ENCODE measurements around the gene OR2T1.
"Not testable (repeated sequence)": the region's sequence is repeated elsewhere in the genome, so short reads cannot be mapped to it uniquely, and the experiment has no call there.

OR2T1 gene, protein sequence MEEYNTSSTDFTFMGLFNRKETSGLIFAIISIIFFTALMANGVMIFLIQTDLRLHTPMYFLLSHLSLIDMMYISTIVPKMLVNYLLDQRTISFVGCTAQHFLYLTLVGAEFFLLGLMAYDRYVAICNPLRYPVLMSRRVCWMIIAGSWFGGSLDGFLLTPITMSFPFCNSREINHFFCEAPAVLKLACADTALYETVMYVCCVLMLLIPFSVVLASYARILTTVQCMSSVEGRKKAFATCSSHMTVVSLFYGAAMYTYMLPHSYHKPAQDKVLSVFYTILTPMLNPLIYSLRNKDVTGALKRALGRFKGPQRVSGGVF
- total RNA-seq = 0 to 0.05 (median 0) reads per million in 18 experiments

DNA sequence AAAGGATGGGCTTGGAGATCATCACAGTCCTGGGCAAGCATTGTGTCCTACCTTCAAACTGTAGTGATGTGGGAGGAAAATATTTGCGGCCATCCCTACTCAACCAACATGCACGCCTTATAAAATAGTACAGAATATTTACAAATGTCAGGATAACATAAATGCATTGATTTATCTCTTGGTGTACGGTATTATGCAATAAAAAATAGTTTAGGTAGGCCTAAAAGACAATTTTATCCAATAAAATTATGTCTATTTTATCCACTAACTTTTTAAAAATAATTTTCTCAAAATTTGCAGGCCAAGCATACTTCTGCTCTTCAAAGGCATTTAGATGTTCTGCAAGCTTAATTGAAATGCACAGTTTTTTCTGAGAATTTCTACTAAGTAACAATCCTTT is at the start of gene OR2T1:
TSS of gene OR2T1 (plus strand) at position 301 of the 400 bp plus-strand sequence. CDS start 3,100 bp downstream, outside the sequence.
- no peak for DNase-seq

DNA sequence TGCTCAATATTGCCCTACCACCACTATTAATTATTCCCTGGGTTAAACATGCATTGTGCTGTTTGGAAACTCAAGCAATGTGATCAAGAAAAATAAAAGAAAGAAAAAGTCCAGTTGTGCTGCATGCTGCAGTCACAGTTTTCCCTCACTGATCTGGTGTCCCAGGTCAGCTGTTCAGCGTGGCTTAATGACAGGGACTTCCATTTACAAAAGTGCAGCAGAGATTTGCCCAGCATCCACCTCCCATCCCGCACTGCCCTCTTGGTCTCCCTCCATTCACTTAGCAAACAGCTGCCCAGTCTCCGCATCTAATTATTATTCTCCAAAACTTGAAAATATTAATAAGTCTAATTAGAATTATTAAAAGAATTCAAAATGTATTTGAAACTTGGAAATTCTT is 43.4 kb upstream of the OR2T1 start:
- DNase-seq = no peak

DNA sequence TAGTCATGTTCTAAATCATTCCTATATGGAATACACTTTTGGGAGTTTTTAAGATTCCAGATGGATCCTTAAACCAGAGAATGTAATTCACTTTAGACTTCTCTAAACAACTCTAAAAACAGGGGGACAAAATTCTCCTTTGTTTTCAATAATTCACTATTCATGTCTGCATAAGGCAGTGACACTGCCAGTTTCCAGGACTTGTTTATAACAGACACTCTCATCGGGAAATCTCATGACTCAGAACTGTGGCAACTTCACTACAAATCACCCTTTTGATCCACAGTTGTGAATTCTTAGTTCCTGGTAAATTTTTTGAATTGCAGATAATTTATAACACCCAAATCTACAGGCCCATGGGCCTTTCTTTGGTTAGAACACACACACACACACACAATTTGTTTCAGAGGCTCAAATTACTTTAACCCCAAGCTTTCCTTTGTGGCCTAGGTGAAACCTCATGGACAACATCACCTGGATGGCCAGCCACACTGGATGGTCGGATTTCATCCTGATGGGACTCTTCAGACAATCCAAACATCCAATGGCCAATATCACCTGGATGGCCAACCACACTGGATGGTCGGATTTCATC is 41.6 kb upstream of the OR2T1 start, which contains the start of gene OR2T4:
TSS of gene OR2T4 (plus strand) at position 545 of the 595 bp plus-strand sequence. CDS start at position 545, 0 bp downstream.
- DNase-seq = no peak

DNA sequence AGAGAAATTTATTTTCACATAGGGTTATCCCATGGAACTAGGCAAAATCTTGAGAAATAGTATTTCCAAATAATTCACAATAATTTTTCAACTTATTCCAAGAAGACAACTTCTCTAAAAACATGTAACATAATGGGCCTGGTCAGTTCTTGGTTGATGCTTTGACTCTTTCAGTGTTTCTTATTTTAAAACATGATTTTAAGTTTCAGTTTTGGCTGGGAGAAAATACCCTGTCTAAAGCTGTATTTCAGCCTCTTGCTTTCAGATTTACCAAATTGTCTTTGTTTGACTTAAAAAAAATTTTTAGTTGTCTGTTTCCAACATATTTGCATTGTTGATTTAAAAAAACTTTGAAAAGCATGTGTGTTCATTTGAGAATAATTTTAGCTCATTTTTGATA is 36.2 kb upstream of the OR2T1 start:
- no peak for DNase-seq

DNA sequence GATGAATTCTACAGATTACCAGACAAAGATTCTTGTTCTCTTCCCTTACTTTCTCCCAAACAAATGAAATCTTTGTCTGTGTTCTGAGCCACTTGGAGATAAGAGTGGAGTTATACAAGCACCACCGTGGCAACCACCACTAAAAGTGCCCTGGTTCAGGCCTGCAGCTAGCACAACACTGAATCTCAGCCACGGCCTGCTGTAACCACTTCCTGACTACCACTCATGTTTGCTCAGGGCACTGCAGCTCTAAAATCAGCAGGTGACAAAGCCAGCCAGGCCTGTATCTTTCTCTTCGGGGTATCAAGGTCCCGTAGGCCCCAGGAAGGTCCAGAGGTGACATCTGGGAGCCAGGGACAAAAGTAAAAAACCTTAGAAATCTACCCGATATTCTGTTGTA is 30.5 kb upstream of the OR2T1 start:
- no peak for DNase-seq

DNA sequence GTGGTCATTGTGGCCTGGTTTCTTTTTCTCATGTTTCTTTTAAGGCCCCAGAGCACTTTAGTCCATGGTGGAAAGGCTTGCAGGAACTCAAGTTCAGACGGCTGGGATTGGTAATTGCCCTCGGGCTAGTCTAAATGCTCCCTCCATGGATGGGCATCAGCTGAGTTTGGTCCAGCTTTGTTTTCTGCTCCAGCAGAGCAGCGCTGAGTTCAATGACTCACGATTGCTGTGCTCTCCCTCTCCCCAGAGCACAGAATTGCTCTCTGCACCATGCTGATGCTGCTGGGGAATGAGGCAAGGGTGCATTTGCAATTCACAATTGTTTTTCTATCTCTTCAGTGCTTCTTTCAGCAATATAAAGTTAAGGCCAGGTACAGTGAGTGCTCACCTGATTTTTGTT is 29.1 kb upstream of the OR2T1 start:
- DNase-seq = no peak

DNA sequence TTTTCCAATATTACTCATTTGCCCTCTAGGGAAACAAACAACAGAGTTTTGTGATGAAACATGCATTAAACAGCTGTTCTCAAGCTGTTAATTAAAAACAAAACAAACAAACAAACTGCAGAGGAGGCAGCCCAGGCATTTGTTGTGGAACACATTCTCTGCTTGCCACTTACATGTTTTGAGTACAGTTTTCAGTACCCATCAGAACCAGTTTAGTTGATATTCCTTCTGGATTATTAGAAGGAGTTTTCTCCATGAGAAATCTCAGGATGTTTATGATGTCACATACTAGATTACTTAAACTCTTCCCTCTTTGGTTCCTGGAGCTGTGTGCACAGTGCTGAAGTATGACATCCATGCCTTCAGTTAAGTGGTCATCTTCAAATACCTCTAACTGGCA is 27.4 kb upstream of the OR2T1 start, which contains the start of gene OR2T6:
TSS of gene OR2T6 (plus strand) at position 301 of the 400 bp plus-strand sequence. CDS start 11,863 bp downstream, outside the sequence.
- DNase-seq = no peak

DNA sequence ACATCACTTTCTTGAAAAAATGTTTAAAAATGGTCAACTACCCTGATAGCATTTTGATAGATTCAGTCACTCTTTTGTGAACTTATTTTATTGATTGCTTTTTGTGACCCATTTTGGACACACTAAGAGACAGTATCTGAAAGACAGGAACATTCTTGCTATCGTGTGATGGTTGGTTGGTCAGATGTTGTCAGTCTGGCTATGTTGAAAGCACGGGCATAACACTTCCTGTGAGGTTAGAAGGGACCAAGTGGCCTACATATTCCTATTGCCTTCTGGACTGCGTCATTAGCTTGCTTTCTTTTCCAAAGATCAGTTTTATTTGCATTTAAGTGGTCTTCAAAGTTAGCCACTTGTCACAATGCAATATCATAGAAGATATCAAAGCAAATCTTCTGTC is 25.9 kb upstream of the OR2T1 start:
- DNase-seq = no peak

DNA sequence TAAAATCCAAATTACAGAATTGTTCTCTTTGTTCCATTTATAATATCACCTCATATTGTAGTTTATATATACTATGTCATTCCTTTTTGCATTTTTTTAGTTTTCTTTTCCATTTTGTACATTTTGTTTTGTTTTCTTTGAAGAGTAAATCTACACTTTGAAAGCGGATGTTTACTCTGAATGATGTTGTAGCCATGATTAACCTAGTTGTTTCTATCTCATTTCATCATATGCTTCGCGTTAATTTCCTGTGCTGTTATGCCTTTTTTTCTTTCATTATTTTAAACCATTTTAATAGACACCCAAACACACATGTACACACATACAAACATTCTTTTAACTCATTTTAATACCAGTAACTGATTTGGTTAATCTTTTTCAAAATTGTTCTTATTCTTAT is 22.0 kb upstream of the OR2T1 start:
- DNase-seq = no peak

DNA sequence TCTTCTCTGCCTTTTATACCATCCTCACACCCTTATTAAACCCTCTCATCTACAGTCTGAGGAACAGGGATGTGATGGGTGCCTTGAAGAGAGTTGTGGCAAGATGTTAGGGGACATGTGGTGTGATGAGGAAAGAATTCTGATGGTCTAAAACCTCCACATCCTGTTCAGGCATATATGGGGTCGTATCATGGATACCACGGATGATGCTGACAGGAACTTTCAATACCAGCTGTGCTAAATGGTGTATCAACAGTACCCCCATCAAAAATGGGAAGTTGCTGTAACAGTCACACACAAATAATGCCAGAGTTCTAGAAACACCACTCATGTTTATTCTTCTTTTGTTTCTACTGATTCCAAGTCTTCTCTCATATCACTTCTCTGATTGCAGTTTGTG is 14.4 kb upstream of the OR2T1 start:
- DNase-seq = no peak

DNA sequence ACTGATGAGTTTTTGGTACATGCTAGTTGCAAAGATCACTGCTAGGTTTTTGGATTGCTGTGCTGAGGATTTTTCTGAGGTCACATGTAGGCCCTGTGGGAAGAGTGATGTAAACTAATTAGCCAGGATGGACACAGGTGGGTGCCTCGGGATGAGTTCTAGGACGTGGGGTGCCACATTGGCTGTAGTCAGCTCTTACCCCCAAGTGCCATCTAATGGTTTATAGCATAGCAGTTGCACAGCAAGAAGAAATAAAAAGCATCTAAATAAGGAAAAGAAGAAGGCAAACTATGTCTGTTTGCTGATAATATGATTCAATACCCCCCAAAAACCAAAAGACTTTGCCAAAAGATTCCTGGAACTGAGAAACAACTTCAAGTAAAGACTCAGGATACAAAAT is 9.8 kb upstream of the OR2T1 start:
- DNase-seq = no peak

DNA sequence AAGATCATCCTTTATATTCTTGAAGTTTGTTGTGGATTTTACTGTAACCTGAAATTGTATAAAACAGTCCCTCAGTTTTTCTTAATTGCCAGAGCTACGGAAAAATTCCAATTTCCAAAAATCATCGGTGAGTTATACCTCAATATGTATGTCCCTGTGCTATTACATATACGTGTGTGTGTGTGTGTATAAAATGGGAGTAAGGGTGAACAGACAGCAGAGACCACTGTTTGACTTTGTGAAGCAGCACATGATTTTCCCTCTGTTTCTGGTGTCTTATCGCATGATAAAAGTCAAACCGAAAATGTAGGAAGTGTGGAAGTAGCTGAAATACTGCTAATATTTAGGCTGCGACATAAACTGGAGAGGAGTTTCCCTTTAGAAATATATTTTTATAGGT is 1.2 kb downstream of the OR2T1 start:
- no peak for DNase-seq

DNA sequence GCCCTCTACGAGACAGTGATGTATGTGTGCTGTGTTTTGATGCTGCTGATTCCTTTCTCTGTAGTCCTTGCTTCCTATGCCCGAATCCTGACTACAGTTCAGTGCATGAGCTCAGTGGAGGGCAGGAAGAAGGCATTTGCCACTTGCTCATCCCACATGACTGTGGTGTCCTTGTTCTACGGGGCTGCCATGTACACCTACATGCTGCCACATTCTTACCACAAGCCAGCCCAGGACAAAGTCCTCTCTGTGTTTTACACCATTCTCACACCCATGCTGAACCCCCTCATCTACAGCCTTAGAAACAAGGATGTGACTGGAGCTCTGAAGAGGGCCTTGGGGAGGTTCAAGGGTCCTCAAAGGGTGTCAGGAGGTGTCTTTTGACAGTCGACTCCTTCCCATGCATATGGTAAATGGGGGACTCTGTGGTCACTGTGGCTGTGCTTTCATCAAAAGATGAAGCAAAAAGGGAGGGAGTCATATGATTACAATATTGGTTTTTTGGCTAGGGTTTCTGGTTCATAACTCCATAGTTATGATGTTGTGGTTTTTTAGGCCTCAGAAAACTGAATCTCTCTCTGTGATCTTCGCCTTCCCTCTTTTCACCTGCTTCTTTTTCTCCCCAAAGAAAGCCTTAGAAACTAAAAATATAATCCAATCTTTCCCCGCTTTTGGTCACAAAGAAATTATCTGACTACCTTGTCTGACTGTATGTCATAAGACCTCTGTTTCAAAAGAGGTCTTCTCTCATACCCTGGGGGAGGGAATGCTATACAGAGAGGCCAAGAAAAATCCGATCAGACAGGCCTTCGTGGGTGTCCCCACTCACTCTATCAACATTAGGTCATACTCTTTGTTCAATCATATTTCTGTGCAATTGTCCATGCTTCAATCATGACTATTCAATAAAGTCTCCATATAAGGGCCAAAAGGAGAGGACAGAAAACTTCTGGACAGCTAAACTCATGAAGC is 4.2 kb downstream of the OR2T1 start:
- no peak for DNase-seq

DNA sequence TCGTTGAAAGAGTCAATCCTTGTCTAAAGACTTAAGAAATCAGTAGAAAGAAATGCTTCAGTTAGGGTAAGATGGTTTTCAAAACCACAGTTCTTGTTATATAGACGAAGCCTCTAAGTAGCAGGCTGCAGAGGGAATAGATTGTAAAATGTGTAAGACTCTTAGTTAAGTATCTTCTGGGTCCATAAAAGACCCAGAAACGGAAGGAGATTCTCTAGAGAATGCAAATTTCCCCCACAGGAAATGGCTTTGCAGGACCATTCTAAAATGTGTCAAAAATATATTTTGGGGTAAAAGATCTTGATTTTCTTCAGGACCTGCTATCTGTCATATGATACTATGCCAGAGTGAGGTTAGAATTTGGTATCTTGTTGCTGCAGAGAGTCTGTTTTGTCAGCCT is 13.4 kb downstream of the OR2T1 start:
- DNase-seq = no peak

DNA sequence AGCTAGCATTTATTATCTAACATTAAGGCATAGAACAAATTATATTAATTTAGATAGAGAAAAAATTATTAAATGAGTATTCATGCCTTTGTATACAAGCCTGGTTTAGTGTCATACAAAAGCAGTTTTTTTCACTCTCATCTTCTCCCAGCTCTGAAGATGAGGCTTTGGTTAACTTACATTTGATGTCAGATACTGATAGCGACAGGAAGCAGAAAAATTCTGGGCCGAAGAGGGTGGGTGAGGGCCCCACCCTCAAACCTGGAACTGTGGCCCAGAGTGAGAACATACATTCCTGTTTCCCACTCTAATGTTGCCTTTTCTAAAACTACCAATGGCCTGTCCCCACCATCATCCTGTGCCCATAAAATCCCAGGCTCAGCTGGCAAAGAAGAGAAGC is 15.0 kb downstream of the OR2T1 start:
- no peak for DNase-seq

DNA sequence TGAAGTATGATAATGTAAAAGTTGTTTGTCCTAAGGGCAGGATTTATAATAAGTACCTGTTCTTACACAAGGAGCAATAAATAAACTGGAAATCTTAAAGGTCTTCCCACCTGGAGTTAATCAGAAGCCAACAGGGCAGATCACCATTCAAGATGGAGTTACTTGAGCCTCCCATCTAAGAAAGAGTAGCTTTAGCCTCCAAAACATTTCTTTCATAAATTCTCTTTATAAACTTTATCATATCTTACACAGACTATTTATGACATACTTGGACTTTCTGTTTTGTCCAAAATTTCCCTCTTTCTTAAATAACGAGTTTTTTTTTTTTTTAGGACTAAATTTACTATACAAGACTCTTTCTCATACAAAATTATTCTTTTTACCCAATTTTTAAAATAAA is 18.5 kb downstream of the OR2T1 start:
- DNase-seq = no peak

DNA sequence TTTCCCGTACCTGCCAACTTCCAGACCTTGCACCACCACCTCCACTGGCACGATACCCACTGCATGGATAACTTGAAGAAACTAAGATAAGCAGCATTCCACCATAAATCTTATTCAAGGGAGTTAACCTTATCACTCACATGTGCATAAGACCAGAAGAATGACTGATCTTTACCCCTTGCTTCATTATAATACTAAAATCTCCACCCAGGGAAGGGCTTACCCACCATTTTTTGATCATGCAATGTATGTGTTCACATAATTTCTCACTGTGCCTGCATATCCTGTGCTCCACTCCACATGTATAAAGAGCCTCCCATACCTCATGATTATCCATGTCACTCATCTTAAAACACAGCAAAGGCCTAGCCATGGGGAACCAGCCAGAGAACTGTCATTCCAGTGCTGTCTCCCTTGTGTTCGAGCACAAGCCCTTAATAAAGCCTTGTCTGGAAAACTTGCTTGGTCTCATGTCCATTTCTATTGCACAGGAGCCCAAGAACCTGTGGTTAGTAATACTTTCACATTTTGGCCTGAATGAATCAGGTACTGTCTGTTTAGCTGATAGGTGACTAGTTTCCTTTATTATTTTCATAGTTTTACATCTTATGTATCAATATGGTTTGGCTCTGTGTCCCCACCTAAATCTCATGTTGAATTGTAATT is 24.8 kb downstream of the OR2T1 start:
- not testable (repeated sequence) for DNase-seq

DNA sequence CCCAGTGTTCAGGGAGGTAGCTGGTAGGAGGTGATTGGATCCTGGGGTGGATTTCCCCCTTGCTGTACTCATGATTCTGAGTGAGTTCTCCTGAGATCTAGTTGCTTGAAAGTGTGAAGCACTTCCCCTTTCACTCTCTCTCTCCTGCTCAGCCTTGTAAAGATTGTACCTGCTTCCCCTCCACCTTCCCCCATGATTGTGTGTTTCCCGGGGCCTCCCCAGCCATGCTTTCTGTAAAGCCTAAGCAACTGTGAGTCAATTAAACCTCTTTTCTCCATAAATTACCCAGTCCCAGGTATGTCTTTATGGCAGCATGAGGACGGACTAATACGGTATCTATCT is 25.3 kb downstream of the OR2T1 start:
- not testable (repeated sequence) for DNase-seq

DNA sequence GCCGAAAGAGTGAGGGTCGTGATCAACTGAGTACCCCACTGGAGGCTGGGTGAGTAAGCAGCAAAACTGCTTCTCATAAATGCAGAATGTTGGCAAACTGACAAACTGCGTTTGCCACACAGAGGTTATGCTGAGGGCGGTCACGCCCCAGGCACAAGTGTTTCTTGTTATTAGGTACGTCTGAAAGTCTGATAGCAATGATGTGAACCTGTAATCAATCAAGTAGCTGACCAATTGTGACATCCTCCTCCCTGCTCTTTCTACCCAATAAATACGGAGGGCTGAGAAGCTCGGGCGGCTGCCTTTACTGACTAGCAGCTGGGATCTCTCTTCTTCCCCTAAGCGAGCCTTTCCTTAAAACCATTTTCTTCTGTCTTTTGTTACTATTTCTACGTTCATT is 28.8 kb downstream of the OR2T1 start:
- DNase-seq = not testable (repeated sequence)

DNA sequence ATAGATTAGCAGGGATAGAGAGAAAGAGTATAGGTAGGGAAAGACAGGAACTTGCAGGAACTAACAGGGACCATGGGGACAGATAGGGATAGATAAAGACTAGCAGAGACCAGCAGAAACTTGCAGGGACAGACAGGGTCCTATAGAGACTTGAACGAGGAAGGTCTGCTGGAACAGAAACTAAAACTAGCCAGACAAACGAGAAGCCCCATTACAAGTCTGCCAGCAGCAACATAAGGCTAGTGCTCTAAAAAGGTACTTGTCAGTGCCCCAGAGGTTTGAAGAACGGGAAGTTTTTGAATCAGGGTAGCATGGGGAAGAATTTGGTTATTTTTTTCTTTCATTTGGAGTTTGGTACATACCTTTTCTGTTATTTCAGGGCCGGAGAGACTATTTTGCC is 29.4 kb downstream of the OR2T1 start:
- DNase-seq = not testable (repeated sequence)

DNA sequence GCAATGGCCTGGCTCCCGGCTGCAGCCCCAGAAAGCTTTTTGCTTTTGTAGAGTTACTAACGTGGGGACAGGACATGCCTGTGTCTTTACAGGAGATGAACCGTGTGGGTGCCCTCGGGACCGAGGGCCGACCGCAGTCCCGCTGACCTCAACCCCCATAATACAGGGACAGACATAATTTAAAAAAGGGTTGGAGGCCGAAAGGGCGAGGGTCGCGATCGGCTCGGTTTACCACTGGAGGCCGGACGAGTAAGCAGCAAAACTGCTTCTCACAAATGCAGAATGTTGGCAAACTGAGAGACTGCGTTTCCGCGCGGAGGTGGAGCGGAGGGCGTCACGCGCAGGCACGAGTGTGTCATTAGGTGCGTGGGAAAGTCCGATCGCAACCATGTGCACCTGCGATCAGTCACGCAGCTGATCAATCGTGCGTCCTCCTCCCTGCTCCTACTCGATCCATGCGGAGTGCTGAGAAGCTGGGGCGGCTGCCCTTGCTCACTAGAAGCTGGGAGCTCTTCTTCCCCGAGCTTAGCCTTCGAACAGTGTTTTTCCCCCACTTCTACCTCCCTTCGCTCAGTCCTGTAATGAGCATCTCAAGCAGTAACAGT is 31.1 kb downstream of the OR2T1 start:
- DNase-seq = not testable (repeated sequence)

DNA sequence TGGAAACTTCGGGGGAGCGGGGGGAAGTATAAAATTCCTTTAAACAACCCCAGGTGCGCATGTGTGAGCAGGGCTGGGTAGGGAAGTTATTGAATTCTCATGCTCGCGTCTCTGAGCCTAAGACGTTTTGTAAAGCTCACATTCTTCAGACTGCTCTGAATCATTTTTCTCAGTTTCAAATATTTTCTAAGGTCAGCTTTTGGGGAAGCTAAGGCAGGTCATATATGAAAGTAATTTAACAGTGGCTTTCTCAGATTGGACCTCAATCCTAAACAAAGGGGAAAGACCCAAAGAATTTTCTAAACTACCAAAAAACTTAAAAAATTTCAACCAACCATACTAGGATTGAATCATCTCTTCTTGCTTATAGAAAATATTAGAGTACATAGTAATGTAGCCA is 32.1 kb downstream of the OR2T1 start:
- DNase-seq = not testable (repeated sequence)
